ENCODE results near the gene LONP2.

DNA sequence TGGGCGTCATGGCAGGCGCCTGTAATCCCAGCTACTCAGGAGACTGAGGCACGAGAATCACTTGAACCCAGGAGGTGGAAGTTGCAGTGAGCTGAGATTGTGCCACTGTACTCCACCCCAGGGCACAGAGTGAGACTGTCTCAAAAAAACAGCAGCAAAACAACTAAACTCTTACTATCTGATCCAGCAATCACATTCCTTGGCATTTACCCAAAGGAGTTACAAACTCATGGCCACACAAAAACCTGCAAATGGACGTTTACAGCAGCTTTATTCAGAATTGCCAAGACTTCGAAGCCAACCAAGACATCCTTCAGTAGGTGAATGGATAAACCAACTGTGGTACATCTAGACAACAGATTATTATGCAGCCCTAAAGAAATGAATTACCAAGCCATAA, 137.1 kb downstream of the LONP2 start:
- TF ChIP-seq, protein P1, sequence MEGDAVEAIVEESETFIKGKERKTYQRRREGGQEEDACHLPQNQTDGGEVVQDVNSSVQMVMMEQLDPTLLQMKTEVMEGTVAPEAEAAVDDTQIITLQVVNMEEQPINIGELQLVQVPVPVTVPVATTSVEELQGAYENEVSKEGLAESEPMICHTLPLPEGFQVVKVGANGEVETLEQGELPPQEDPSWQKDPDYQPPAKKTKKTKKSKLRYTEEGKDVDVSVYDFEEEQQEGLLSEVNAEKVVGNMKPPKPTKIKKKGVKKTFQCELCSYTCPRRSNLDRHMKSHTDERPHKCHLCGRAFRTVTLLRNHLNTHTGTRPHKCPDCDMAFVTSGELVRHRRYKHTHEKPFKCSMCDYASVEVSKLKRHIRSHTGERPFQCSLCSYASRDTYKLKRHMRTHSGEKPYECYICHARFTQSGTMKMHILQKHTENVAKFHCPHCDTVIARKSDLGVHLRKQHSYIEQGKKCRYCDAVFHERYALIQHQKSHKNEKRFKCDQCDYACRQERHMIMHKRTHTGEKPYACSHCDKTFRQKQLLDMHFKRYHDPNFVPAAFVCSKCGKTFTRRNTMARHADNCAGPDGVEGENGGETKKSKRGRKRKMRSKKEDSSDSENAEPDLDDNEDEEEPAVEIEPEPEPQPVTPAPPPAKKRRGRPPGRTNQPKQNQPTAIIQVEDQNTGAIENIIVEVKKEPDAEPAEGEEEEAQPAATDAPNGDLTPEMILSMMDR (IDR thresholded peaks at IDR 0.05) = no peak
- TF ChIP-seq EZH2phosphoT487 (IDR thresholded peaks at IDR 0.05) = no peak

Measured in neural progenitor cell (in vitro differentiated cells).